HG03457 (cell line): ENCODE results near the gene GRIN2D.
"Not testable (repeated sequence)": the region's sequence is repeated elsewhere in the genome, so short reads cannot be mapped to it uniquely, and the experiment has no call there.

Experiments used
- ATAC-seq: cut with Tn5 transposase; IDR thresholded peaks from one replicate; pipeline ENCODE4 v1.9.1; 2021; ENCODE audit warnings: moderate number of reproducible peaks; ENCODE audit not compliant: unreplicated experiment

Gene GRIN2D

DNA sequence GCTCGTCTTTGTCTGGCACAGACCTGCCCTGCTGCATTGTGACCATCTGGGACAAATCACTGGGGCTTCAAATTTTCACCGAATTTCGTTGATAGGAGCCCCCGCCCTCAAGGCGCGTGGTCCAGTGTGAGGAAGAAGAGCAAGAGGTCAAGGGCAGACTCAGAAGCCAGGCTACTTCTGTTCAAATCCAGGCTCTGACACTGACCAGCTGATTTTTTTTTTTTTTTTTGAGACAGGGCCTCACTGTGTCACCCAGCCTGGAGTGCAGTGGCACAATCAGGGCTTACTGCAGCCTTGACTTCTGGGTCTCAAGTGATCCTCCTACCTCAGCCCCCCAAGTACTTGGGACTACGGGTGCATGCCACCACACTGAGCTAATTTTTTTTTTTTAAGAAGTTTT lies 22.1 kb upstream of the GRIN2D start:
- ATAC-seq: no peak

DNA sequence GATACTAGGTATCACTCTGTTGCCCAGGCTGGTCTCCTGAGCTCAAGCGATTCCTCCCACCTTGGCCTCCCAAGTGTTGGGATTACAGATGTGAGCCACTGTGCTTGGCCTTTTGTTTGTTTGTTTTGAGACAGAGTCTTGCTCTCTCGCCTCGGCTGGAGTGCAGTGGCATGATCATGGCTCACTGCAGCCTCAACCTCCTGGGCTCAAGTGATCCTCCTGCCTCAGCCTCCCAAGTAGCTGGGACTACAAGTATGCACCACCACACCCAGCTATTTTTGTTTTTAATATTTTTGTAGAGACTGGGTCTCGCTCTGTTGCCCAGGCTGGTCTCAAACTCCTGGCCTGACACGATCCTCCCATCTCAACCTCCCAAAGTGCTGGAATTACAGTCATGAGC lies 21.7 kb upstream of the GRIN2D start:
- ATAC-seq: not testable (repeated sequence)

DNA sequence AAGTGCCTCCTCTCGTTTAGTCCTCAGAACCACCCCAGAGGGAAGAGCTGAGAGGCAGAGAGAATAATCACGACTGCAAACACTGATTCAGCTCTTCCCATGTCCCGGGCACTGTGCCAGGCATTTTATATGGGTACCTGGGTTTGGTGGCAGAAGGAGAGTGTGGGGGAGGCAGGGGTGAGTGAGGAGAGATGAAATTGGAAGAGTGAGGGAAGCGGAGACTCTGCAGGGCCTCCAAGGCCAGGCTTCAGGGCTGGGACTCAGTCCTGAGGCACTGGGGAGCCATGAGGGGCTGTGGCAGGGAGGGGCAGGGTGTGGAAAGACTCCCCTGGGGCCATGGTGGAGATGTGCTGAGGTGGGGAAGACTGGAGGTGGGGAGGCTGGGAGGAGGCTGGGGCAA lies 20.6 kb upstream of the GRIN2D start:
- no peak for ATAC-seq

- no peak for ATAC-seq
Observed at GRCh38 chr19:48373567-48373966, 19.9 kb upstream of the GRIN2D start.

DNA sequence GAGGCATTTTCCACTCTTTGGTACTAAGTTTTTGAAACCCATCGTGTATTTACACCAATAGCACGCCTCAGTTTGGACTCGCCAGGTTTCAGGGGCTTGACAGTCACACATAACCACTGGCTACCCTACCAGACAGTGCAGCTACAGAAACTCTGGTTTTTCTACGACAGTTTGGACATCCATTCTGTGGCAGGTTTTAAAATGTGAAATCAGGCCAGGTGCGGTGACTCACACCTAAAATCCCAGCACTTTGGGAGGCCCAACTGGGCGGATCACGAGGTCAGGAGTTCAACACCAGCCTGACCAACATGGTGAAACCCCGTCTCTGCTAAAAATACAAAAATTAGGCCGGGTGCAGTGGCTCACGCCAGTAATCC lies 15.3 kb upstream of the GRIN2D start:
- ATAC-seq: no peak

GRCh38 chr19:48379058-48379457 lies 14.4 kb upstream of the GRIN2D start:
- no peak for ATAC-seq

DNA sequence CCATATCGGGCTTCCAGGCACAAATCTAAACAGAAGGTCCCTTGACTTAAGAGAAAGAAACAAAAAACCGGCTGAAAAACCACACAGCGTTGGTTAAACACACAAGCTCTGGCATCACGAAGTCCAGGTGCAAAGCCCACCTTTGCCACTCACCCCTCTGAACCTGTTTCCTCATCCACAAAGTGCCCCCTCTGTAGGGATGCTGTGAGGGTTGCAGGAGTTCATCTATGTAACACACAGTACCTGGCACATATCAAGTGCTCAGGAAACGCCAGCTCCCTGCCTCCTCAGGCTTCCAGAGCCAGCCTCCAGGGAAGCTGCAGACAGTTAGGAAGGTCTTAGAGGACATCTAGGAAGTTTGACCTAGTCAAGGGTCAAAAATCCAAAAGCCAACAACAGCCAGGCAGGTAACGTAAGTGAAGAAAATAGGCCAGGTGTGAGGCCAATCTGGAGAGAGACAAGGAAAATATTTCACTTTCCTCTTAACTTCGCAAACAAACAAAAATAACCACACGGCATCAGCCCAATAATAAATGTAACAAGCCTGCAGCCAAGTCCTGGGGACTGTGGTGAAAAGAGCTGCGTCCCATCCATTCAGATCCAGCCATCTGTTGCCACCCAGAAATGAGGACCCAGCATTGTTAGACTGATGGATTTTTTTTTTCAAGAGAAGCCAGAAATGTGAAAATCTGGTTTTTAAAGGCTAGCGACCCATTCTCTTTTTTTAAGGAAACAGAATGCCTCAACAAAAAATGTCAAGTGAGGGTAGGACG lies 12.1 kb upstream of the GRIN2D start:
- ATAC-seq: no peak

DNA sequence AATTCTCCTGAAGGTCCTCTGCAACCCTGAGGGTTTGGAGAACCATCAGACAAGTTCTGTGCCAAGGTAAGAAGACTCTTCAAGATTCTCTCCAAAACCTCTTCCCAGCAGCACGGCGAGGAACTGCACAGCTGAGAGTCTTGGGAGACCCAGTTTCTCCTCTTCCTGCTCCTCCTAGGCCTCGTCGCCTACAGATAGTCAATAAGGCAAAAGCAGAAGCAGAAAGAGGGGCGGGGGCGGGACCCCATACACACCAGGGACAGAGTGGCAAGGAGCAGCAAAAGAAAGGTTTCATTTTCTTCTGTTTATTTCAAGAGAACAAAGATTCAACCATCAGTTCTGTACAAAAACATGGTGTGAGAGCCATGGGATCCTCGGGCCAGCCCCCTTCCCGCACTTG lies 11.2 kb upstream of the GRIN2D start:
- ATAC-seq: no peak

DNA sequence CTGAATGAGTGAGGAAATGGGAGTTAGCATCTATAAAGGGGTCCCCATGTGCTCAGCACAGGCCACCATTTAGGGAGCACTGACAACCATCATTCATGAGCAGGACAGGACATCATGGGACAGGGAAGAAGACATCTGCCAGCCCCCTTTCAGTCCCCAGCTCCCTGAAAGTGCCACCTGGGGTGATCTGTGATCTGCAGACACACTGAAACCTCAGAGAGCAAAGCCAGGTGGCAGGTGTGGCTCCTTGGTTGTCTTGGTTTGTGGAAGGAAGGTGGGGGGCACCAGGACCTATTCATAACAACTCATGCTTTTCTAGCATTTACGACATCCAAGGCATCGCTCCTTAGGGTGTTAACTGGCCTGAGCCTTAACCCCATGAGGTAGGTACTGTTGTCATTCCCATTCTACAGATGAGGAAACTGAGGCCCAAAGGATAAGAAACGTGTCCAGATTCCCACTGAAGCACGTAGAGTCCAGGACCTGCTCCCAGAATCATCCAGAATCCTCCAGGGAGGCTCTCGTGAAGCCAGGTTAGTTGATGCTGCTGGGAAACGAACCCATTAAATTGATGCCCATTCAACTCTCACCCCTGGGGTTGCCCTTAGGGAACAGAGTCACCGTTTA lies 7.9 kb upstream of the GRIN2D start:
- no peak for ATAC-seq

DNA sequence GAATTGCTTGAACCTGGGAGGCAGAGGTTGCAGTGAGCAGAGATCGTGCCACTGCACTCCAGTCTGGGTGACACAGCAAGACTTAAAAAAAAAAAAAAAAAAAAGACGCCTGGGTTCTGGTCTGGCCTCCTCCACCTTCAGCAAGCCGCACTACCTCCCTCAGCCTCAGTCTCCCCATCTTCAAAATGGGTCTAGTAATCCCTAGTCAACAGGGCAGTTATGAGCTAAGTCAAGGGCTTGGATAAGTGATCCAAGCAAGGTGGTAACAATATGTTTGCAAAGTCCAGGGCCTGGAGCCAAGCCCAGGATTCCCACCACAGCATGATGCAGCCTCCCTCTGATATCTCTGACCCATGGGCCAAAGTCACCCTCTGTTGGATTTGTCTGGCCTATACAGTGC lies 6.5 kb upstream of the GRIN2D start:
- no peak for ATAC-seq

GRCh38 chr19:48390188-48391099 lies 3.0 kb upstream of the GRIN2D start:
- ATAC-seq: no peak

- ATAC-seq: no peak
Observed at GRCh38 chr19:48391100-48392005, 2.1 kb upstream of the GRIN2D start, which contains the start of gene KDELR1. Gene KDELR1 (minus strand): TSS chr19:48391551. CDS start chr19:48391358, 193 bp downstream.

- ATAC-seq: not testable (repeated sequence)
Observed at GRCh38 chr19:48392006-48392344, 1.5 kb upstream of the GRIN2D start.

DNA sequence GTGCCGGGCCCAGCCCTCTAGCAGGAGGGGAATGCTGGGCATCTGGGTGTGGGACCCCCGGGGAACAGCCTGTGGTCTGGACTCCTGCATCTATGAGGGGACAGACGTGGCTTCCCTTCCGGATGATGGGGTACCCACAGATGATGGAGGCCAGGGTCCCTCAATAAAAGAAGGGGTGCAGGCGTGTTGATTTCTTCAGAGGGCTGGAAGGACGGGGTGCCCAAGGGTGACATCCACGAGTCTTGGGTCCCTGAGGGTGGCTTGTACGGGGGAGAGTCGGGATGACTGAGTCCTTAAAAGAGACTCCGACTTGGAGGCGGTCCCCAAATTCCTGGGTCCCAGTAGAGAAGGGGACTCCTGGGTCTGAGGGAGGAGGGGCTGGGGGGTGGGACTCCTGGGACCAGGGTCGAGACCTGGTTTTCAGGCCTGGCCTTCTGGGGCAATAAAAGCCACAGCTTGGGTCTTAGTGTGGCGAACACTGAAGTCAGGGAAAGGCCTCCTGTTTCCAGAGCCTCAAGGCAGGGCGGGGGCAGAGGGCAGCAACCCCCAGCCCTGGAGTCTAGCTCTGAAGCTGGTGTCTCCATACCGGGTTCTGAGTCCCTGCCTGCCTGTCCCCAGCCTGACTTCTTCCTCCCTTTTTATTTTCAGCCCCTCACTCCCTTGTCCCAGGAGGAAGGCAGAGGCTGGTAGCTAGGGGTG lies 459 bp upstream of the GRIN2D start:
- ATAC-seq: no peak

DNA sequence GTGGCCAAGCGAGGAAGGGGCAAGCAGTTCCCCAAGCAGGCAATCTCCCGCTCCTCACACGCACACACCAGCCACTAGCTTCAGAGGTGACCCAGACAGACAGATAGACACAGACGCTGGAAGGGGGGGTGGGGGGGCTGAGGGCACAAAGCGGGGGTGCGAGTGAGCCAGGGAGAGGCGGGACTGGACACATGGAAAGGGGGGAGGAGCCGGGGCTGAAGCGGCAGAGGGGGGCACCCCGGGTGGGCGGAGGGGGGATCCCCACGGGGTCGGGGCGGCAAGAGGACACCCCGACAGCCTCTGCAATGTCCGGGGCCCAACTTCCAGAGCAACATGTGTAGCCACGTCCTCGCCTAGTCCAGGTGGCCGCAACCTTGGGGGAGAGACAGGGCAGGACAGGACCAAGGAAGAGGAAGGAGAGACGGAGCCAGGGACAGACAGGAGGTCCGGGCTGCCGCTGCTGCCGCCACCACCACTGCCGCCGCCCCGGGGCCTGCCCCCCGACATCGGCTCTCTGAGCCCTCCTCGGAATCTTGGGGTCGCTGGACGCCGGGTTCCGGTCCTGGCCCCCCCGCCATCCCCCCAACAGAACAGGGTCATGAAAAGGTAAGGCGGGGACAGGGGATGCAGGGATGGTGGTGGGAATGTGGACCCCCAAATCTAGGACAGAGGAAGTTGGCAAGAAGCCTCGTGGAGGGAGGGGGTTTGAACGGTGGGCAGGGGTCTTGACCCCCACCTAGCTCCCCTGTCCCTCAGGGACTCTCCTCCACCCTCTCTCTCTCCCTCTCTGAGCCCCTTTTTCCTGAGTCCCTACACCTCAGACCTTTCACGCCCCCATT lies 1.1 kb downstream of the GRIN2D start:
- no peak for ATAC-seq

DNA sequence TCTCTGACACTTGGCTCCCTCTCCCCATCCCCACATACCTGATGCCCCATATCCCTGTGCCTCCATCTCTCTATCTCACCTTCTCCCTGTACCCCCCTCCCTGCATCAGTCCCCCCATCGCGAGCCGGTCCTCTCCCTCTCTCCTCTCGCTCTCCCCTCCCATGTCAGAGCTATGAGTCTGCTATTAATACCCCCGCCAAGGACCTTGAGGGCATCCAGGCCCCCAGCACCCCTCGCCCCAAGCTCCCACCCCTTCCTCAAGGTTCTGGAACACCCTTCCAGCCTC lies 1.6 kb downstream of the GRIN2D start:
- no peak for ATAC-seq

GRCh38 chr19:48395499-48395898 lies 2.0 kb downstream of the GRIN2D start:
- ATAC-seq: no peak

GRCh38 chr19:48396016-48396823 lies 2.8 kb downstream of the GRIN2D start:
- no peak for ATAC-seq

DNA sequence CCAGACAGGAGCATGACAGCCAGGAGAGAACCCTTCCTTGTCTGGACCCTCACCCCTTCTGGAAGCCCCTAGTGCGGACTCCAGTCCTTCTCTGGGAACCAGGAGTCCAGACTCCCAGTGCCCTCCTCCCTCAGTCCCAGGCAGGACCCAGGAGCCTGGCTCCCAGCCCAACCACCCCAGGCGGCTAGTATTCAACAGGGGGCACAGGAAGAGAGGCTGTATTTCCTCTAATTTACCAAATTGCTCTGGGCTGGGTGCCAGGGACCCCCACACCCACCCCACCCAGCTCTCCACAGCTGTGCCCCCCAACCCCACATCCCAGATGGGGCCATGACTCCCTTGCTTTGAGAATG lies 3.3 kb downstream of the GRIN2D start:
- ATAC-seq: no peak
